Vagina (tissue), 2 donors: ENCODE data around the gene EPHA3.

Experiments
- CTCF ChIP-seq, 3 experiments: fragments of 450-650 bp in 2 of 3; fragments of 200-600 bp in 1 of 3; sonication (generic) in 1 of 3; IDR thresholded peaks; one replicate each; pipeline ENCODE4 v1.5.1; 2017 to 2019; ENCODE audit warnings: antibody characterized with exemption in 3 of 3, mild to moderate bottlenecking in 2 of 3, moderate library complexity in 2 of 3
- POLR2AphosphoS5 ChIP-seq, 2 donors: sonication (generic); formaldehyde crosslinking; IDR thresholded peaks; one replicate each; pipeline ENCODE4 v1.9.0; 2017; ENCODE audit warnings: antibody characterized with exemption in 2 of 2, mild to moderate bottlenecking in 2 of 2, low read depth in 1 of 2; ENCODE audit not compliant: insufficient read depth in 1 of 2

GRCh38 chr3:89367166-89367565 lies 259.7 kb downstream of the EPHA3 start:
- TF ChIP-seq CTCF (IDR thresholded peaks at IDR 0.05) (no peak), POLR2AphosphoS5 (IDR thresholded peaks at IDR 0.05; ENCODE audit: insufficient read depth in 1 of 2, low read depth in 1 of 2) (no peak)
